GM12878 (cell line): Measurements from ENCODE around the gene RASAL1. TPM values are rescaled to one million over a fixed set of nuclear protein-coding genes. Genes with fewer than 3 reads are reported as not detected.

Experiments
- ASH2L ChIP-seq: fragments of 300-600, 200-600 bp; sonication (generic); IDR thresholded peaks from 2 replicates; pipeline ENCODE4 v1.6.1; 2017; ENCODE audit warnings: low read depth, mild to moderate bottlenecking, borderline replicate concordance
- JUND ChIP-seq: IDR thresholded peaks from 2 replicates; pipeline ENCODE4 v1.6.1; 2012; ENCODE audit warnings: low read depth, mild to moderate bottlenecking, low read length, improper control_type of control experiment, moderate library complexity
- MTA2 ChIP-seq: fragments of 450-650 bp; IDR thresholded peaks from 2 replicates; pipeline ENCODE4 v1.6.1; 2016; ENCODE audit warnings: low read depth, mild to moderate bottlenecking, moderate library complexity
- NRF1 ChIP-seq: conservative IDR thresholded peaks from 2 replicates; pipeline ENCODE4 v1.6.1; 2011; ENCODE audit warnings: mild to moderate bottlenecking, low read depth, low read length, improper control_type of control experiment
- PAX5 ChIP-seq: IDR thresholded peaks from 2 replicates; pipeline ENCODE4 v1.6.1; 2011; ENCODE audit warnings: low read depth, low read length, borderline replicate concordance
- PML ChIP-seq: IDR thresholded peaks from 2 replicates; pipeline ENCODE4 v1.6.1; 2012; ENCODE audit warnings: low read length, inconsistent platforms
- PRDM15 ChIP-seq: fragments of 450-650 bp; formaldehyde crosslinking; IDR thresholded peaks from 2 replicates; pipeline ENCODE4 v1.4.0; 2020; ENCODE audit warnings: mild to moderate bottlenecking, moderate library complexity
- TARDBP ChIP-seq: IDR thresholded peaks from 2 replicates; pipeline ENCODE4 v1.6.1; 2016; ENCODE audit warnings: borderline replicate concordance
- polyA plus RNA-seq, 11 experiments: library from polyadenylated mRNA; depleted of rRNA in 4 of 11; unstranded in 6 of 11; stranded (reverse) in 5 of 11; fragments of >200 nt; fragmentation: Nextera tagmentation in 4 of 11; fragmentation: Illumina TruSeq in 1 of 11; extraction: Ambion mirVana in 4 of 11; extraction: Trizol in 1 of 11; gene quantifications; 1 replicate in 1 of 11; 2 replicates in 10 of 11; pipeline versions ENCODE4 v1.2.1 to v1.2.3, GENCODE V29; 2011 to 2016; ENCODE audit warnings: inconsistent platforms in 2 of 11, missing spikeins in 2 of 11, low read depth in 1 of 11
- total RNA-seq, 4 experiments: library from RNA; depleted of rRNA in 3 of 4; stranded (reverse); fragments of >200 nt in 3 of 4; fragmentation: Illumina TruSeq in 1 of 4; extraction: Trizol in 1 of 4; gene quantifications; 2 replicates each; pipeline versions ENCODE4 v1.2.1 to v1.2.3, GENCODE V29; 2013 to 2021
- TF ChIP-seq, protein P1 (sequence below): fragments of 450-650 bp; IDR thresholded peaks from 2 replicates; pipeline ENCODE4 v1.6.1; 2017; ENCODE audit warnings: borderline replicate concordance

RASAL1 gene
- total and polyA plus RNA-seq, 10 of the 15 experiments (the other 5 are each of a cell fraction or from before 2014, with no cell fraction given), result 0.12 to 1.0 (median 0.52) TPM; not detected in 6

DNA sequence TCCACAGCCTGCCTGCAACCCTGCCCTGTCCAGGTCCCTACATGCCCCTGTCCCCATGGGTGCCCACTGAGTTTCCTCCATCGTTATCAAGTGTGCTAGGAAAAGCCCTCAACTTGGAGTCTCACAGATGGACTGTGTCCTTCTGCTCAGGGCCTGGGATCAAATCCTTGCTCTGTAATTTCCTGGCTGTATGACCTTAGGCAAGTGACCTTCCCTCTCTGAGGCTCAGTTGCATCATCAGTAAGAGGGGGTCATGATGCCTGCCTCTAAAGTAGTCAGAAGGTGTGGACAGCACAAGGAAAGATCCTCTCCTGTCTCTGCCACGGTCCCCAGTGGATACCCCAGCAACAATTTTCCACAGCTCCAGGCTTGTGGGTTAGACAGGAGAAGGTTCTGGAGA, 22.2 kb downstream of the RASAL1 start (continued):
- TF ChIP-seq PRDM15 (no peak), NRF1 (no peak), JUND (no peak), MTA2 (no peak), PAX5 (no peak), TARDBP (no peak), PML (no peak), ASH2L (no peak)
- TF ChIP-seq, protein P1, sequence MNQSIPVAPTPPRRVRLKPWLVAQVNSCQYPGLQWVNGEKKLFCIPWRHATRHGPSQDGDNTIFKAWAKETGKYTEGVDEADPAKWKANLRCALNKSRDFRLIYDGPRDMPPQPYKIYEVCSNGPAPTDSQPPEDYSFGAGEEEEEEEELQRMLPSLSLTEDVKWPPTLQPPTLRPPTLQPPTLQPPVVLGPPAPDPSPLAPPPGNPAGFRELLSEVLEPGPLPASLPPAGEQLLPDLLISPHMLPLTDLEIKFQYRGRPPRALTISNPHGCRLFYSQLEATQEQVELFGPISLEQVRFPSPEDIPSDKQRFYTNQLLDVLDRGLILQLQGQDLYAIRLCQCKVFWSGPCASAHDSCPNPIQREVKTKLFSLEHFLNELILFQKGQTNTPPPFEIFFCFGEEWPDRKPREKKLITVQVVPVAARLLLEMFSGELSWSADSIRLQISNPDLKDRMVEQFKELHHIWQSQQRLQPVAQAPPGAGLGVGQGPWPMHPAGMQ, result no peak
